ENCODE results near the gene C1QTNF2. TPM values are rescaled to one million over a fixed set of nuclear protein-coding genes. Genes with fewer than 3 reads are reported as not detected.

C1QTNF2 gene
- total and polyA plus RNA-seq, 2 of the 13 experiments (the other 11 are each of a cell fraction or from before 2014, with no cell fraction given), result not detected

DNA sequence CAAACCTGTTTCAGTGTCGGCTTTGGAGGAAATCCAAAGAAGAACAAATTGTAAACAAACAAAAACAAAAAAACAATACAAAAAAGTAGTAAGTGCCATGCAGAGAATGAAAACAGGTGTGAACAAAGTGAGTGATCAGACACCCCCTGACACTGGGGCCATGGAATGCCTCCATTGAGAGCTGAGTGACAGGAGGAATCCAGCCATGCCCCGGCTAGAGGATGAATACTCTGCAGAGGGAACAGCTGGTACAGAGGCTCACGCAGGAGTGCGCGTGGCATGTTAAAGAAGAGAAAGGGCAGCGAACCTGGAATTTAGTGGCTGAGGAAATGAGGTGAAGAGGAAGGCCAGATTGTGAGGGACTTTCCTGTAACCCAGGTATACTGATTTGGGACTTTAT, 42.6 kb downstream of the C1QTNF2 start:
- POLR2A ChIA-PET, result no interaction called here
- H3K4me2 ChIP-seq (ENCODE audit: low read depth, low read length), result no peak overlapping the region
- no peak overlapping the region for H3K4me3 ChIP-seq (replicated peaks in 1 of 3; ENCODE audit: insufficient read depth in 1 of 3, low read depth in 2 of 3, low read length in 3 of 3)
- 58% methylated on average over 6 of the region's 6 CpGs for WGBS (ENCODE audit: low lambda C conversion rate)
- no peak overlapping the region for H3K9ac ChIP-seq (ENCODE audit: insufficient read depth, low read depth, low read length)
- H3K4me1 ChIP-seq (ENCODE audit: insufficient read depth, low read length), result peaks cover 8% of the 10 kb centered on the region; the same call in 1 of the 2 replicates
- no peaks in the 10 kb centered on the region for H3K27me3 ChIP-seq (ENCODE audit: control insufficient read depth in 1 of 2, insufficient read depth in 2 of 2, low read length in 2 of 2)
- TF ChIP-seq NCOR1 (IDR thresholded peaks at IDR 0.05; ENCODE audit: borderline replicate concordance, low read length) (no peak), ZMYM4 (CRISPR knock-in tag; IDR thresholded peaks at IDR 0.05) (no peak)
- TF ChIP-seq, protein P1, sequence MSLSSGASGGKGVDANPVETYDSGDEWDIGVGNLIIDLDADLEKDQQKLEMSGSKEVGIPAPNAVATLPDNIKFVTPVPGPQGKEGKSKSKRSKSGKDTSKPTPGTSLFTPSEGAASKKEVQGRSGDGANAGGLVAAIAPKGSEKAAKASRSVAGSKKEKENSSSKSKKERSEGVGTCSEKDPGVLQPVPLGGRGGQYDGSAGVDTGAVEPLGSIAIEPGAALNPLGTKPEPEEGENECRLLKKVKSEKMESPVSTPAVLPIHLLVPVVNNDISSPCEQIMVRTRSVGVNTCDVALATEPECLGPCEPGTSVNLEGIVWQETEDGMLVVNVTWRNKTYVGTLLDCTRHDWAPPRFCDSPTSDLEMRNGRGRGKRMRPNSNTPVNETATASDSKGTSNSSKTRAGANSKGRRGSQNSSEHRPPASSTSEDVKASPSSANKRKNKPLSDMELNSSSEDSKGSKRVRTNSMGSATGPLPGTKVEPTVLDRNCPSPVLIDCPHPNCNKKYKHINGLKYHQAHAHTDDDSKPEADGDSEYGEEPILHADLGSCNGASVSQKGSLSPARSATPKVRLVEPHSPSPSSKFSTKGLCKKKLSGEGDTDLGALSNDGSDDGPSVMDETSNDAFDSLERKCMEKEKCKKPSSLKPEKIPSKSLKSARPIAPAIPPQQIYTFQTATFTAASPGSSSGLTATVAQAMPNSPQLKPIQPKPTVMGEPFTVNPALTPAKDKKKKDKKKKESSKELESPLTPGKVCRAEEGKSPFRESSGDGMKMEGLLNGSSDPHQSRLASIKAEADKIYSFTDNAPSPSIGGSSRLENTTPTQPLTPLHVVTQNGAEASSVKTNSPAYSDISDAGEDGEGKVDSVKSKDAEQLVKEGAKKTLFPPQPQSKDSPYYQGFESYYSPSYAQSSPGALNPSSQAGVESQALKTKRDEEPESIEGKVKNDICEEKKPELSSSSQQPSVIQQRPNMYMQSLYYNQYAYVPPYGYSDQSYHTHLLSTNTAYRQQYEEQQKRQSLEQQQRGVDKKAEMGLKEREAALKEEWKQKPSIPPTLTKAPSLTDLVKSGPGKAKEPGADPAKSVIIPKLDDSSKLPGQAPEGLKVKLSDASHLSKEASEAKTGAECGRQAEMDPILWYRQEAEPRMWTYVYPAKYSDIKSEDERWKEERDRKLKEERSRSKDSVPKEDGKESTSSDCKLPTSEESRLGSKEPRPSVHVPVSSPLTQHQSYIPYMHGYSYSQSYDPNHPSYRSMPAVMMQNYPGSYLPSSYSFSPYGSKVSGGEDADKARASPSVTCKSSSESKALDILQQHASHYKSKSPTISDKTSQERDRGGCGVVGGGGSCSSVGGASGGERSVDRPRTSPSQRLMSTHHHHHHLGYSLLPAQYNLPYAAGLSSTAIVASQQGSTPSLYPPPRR (CRISPR knock-in tag; IDR thresholded peaks at IDR 0.05; ENCODE audit: borderline replicate concordance), result no peak
- intact Hi-C loops (cut with micrococcal nuclease; ENCODE audit: unreplicated experiment), result no loop called here
- no peaks in the 10 kb centered on the region for H3K9me3 ChIP-seq (ENCODE audit: low read length)
- ATAC-seq (no peak), DNase-seq (ENCODE audit: low spot score) (no peak), FAIRE-seq (no peak)
- H4K20me1 ChIP-seq (ENCODE audit: insufficient read depth, low read length), result no peaks in the 10 kb centered on the region
- no peak overlapping the region for H2AFZ ChIP-seq (ENCODE audit: low read length)
- H3K27ac ChIP-seq (ENCODE audit: extremely low read length, insufficient read depth, low read length), result no peak overlapping the region
- H3K36me3 ChIP-seq (replicated peaks in 1 of 2; ENCODE audit: control insufficient read depth in 1 of 2, insufficient read depth in 2 of 2, low read length in 2 of 2), result no peaks in the 10 kb centered on the region
- CTCF ChIA-PET (ENCODE audit: low intra/inter-chr PET ratio, low total read pairs), result no interaction called here
- BruUV-seq (replicated peaks), result no TSS peak
- no peaks in the 10 kb centered on the region for H3K79me2 ChIP-seq (ENCODE audit: insufficient read depth, low read length)
- in situ Hi-C loops (cut with HindIII; ENCODE audit: extremely low pct_ligation_motif_present, low pct_unique_long_range_greater_than_20kb), result no loop called here

DNA sequence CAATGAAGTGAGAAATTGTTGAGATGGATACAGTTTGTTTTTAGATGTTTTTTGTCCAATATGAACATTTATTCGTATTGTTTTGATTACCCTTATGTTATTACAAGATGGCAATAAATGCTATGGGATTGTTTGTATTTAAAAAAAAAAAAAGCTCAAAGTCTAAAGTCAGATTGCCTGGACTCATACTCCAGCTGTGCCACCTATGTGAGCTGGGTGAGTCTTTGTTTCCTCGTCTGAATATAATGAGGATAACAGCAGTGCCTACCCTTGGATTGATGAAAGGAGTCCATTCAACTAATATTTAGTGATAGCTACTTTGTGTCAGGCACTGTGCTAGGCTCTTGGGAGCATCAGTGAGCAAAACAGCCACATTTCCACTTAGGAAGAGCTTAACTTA, 43.4 kb downstream of the C1QTNF2 start:
- no peak for ATAC-seq
- H3K4me3 ChIP-seq (replicated peaks in 1 of 3; ENCODE audit: insufficient read depth in 1 of 3, low read depth in 2 of 3, low read length in 3 of 3), result no peak overlapping the region
- CTCF ChIA-PET (ENCODE audit: low intra/inter-chr PET ratio, low total read pairs), result no interaction called here
- no peak overlapping the region for H2AFZ ChIP-seq (ENCODE audit: low read length)
- no peaks in the 10 kb centered on the region for H3K27me3 ChIP-seq (ENCODE audit: control insufficient read depth in 1 of 2, insufficient read depth in 2 of 2, low read length in 2 of 2)
- no peaks in the 10 kb centered on the region for H4K20me1 ChIP-seq (ENCODE audit: insufficient read depth, low read length)
- H3K4me1 ChIP-seq (ENCODE audit: insufficient read depth, low read length), result peaks cover 8% of the 10 kb centered on the region; the same call in 1 of the 2 replicates
- H3K79me2 ChIP-seq (ENCODE audit: insufficient read depth, low read length), result no peaks in the 10 kb centered on the region
- no peaks in the 10 kb centered on the region for H3K9me3 ChIP-seq (ENCODE audit: low read length)
- WGBS (ENCODE audit: low lambda C conversion rate), result 41% methylated on average over 2 of the region's 2 CpGs
- POLR2A ChIA-PET, result no interaction called here
- no peak overlapping the region for H3K9ac ChIP-seq (ENCODE audit: insufficient read depth, low read depth, low read length)
- H3K36me3 ChIP-seq (replicated peaks in 1 of 2; ENCODE audit: control insufficient read depth in 1 of 2, insufficient read depth in 2 of 2, low read length in 2 of 2), result no peaks in the 10 kb centered on the region
- in situ Hi-C loops (cut with HindIII; ENCODE audit: extremely low pct_ligation_motif_present, low pct_unique_long_range_greater_than_20kb), result no loop called here
- TF ChIP-seq, protein P2, sequence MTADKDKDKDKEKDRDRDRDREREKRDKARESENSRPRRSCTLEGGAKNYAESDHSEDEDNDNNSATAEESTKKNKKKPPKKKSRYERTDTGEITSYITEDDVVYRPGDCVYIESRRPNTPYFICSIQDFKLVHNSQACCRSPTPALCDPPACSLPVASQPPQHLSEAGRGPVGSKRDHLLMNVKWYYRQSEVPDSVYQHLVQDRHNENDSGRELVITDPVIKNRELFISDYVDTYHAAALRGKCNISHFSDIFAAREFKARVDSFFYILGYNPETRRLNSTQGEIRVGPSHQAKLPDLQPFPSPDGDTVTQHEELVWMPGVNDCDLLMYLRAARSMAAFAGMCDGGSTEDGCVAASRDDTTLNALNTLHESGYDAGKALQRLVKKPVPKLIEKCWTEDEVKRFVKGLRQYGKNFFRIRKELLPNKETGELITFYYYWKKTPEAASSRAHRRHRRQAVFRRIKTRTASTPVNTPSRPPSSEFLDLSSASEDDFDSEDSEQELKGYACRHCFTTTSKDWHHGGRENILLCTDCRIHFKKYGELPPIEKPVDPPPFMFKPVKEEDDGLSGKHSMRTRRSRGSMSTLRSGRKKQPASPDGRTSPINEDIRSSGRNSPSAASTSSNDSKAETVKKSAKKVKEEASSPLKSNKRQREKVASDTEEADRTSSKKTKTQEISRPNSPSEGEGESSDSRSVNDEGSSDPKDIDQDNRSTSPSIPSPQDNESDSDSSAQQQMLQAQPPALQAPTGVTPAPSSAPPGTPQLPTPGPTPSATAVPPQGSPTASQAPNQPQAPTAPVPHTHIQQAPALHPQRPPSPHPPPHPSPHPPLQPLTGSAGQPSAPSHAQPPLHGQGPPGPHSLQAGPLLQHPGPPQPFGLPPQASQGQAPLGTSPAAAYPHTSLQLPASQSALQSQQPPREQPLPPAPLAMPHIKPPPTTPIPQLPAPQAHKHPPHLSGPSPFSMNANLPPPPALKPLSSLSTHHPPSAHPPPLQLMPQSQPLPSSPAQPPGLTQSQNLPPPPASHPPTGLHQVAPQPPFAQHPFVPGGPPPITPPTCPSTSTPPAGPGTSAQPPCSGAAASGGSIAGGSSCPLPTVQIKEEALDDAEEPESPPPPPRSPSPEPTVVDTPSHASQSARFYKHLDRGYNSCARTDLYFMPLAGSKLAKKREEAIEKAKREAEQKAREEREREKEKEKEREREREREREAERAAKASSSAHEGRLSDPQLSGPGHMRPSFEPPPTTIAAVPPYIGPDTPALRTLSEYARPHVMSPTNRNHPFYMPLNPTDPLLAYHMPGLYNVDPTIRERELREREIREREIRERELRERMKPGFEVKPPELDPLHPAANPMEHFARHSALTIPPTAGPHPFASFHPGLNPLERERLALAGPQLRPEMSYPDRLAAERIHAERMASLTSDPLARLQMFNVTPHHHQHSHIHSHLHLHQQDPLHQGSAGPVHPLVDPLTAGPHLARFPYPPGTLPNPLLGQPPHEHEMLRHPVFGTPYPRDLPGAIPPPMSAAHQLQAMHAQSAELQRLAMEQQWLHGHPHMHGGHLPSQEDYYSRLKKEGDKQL (CRISPR knock-in tag; IDR thresholded peaks at IDR 0.05; ENCODE audit: low read depth), result no peak
- no peak for TF ChIP-seq SRSF4 (IDR thresholded peaks at IDR 0.05; ENCODE audit: low read depth, low read length, poor library complexity, severe bottlenecking)
- no peak for TF ChIP-seq ZNF337 (CRISPR knock-in tag; IDR thresholded peaks at IDR 0.05; ENCODE audit: borderline replicate concordance, low read depth)
- no peak for TF ChIP-seq FOXM1 (CRISPR knock-in tag; IDR thresholded peaks at IDR 0.05)
- no peak for TF ChIP-seq CBX1 (IDR thresholded peaks at IDR 0.05; ENCODE audit: low read depth)
- DNase-seq (ENCODE audit: low spot score), result no peak
- no TSS peak for BruUV-seq (replicated peaks)
- FAIRE-seq, result no peak
- H3K4me2 ChIP-seq (ENCODE audit: low read depth, low read length), result no peak overlapping the region
- no peak overlapping the region for H3K27ac ChIP-seq (ENCODE audit: extremely low read length, insufficient read depth, low read length)
- intact Hi-C loops (cut with micrococcal nuclease; ENCODE audit: unreplicated experiment), result no loop called here
